Loucy (cell line): Measurements from ENCODE around the gene CCN2.

Experiments
- H2AFZ ChIP-seq: fragments of 200-600 bp; sonication (generic); 2 replicates; pipeline ENCODE4 v1.6.0; 2016; ENCODE audit warnings: antibody characterized with exemption, mild to moderate bottlenecking, low read length, moderate library complexity
- H3F3A ChIP-seq: fragments of 200-600 bp; 2 replicates; pipeline ENCODE4 v1.6.0; 2016; ENCODE audit warnings: antibody characterized with exemption, low read depth, mild to moderate bottlenecking
- H3K27me3 ChIP-seq: fragments of 200-600 bp; sonication (generic); 2 replicates; pipeline ENCODE4 v1.6.1; 2014; ENCODE audit warnings: low read length, mild to moderate bottlenecking; ENCODE audit not compliant: insufficient read depth, poor library complexity, severe bottlenecking
- H3K36me3 ChIP-seq: fragments of 200-600 bp; sonication (generic); 2 replicates; pipeline ENCODE4 v1.6.1; 2016; ENCODE audit warnings: low read length; ENCODE audit not compliant: insufficient read depth
- H3K4me1 ChIP-seq: fragments of 200-600 bp; sonication (generic); 2 replicates; pipeline ENCODE4 v1.5.1; 2014; ENCODE audit warnings: low read length, mild to moderate bottlenecking; ENCODE audit not compliant: insufficient read depth, poor library complexity, severe bottlenecking
- H3K4me2 ChIP-seq: fragments of 200-600 bp; sonication (generic); 2 replicates; pipeline ENCODE4 v1.6.0; 2014; ENCODE audit warnings: antibody characterized with exemption, low read length, low read depth, mild to moderate bottlenecking; ENCODE audit not compliant: poor library complexity, severe bottlenecking
- H3K4me3 ChIP-seq: fragments of 200-600 bp; sonication (generic); 2 replicates; pipeline ENCODE4 v1.5.1; 2014; ENCODE audit warnings: low read length, mild to moderate bottlenecking, mixed read lengths; ENCODE audit not compliant: poor library complexity, severe bottlenecking
- H3K79me2 ChIP-seq: fragments of 200-600 bp; sonication (generic); 2 replicates; pipeline ENCODE4 v1.6.1; 2014; ENCODE audit warnings: low read length; ENCODE audit not compliant: insufficient read depth
- H3K9ac ChIP-seq: fragments of 200-600 bp; sonication (generic); 2 replicates; pipeline ENCODE4 v1.6.0; 2014; ENCODE audit warnings: mild to moderate bottlenecking, low read depth, low read length, moderate library complexity; ENCODE audit not compliant: poor library complexity, severe bottlenecking
- H3K9me2 ChIP-seq: fragments of 200-600 bp; sonication (generic); replicated peaks from 2 replicates; pipeline ENCODE4 v1.6.1; 2016; ENCODE audit warnings: low read depth, low read length, mixed read lengths
- H3K9me3 ChIP-seq: fragments of 200-600 bp; sonication (generic); 2 replicates; pipeline ENCODE4 v1.6.1; 2014; ENCODE audit warnings: mild to moderate bottlenecking, antibody characterized with exemption, low read length, low read depth; ENCODE audit not compliant: insufficient read depth
- H4K20me1 ChIP-seq: fragments of 200-600 bp; sonication (generic); 2 replicates; pipeline ENCODE4 v1.6.0; 2014; ENCODE audit warnings: antibody characterized with exemption, low read length, mild to moderate bottlenecking; ENCODE audit not compliant: insufficient read depth, poor library complexity, severe bottlenecking
- EZH2phosphoT487 ChIP-seq: fragments of 200-600 bp; IDR thresholded peaks from 2 replicates; pipeline ENCODE4 v1.6.1; 2018; ENCODE audit warnings: antibody characterized with exemption, mild to moderate bottlenecking, moderate library complexity, borderline replicate concordance
- TF ChIP-seq, protein P1 (sequence below): fragments of 200-600 bp; sonication (generic); conservative IDR thresholded peaks from 2 replicates; pipeline ENCODE4 v1.5.1; 2014; ENCODE audit warnings: mild to moderate bottlenecking, antibody characterized with exemption, low read length

CCN2 gene

DNA sequence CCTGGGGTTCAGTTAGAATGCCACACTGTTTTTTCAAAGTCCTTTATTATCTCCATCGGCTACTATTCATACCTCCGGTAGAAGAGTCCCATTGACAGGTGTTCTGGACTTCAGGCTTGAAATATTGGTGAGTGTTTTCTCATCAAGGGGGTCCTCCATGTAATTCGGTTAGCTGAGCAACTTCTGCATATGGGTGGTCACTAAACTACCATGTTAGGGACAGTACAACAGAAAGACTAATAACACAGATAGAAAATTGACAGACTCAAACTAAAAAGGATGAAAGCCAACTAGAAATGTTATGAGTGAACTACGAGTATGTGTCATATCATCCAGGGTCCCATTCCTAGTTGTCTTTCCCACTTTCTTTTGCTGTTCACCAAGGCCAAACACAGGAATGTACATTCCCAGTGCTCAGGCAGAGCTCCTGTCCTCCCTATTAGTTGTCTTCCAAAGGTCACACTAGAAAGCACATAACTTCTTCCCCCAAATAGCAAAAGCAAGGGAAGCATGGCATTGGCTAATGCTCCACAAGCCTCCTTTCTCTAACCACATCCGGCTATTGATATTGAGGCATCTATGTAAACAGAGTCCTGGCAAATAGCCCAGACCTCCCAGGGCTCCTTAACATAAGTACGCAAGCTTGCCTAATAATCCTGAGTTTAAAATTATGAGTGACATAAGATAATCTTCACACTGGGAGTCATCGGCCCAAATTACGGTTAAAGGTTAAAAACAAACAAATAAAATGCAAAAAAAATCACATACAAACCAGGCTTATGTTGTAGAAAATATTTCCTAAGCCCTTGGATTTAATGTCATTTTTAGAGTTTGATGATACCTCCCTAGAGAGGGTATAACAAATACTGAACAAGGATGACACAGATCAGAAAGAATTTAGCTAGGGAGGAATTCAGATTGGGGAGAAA is 13.2 kb downstream of the CCN2 start:
- Histone ChIP-seq H3K36me3 (no peaks in the 10 kb centered on the region), H3K27me3 (no peaks in the 10 kb centered on the region), H3K9me2 (no peaks in the 10 kb centered on the region), H3K9me3 (no peaks in the 10 kb centered on the region), H4K20me1 (no peaks in the 10 kb centered on the region), H3K4me1 (no peaks in the 10 kb centered on the region), H3F3A (no peaks in the 10 kb centered on the region), H3K4me3 (no peak overlapping the region), H2AFZ (no peak overlapping the region), H3K9ac (no peak overlapping the region), H3K79me2 (no peaks in the 10 kb centered on the region), H3K4me2 (no peak overlapping the region)
- TF ChIP-seq, protein P1, sequence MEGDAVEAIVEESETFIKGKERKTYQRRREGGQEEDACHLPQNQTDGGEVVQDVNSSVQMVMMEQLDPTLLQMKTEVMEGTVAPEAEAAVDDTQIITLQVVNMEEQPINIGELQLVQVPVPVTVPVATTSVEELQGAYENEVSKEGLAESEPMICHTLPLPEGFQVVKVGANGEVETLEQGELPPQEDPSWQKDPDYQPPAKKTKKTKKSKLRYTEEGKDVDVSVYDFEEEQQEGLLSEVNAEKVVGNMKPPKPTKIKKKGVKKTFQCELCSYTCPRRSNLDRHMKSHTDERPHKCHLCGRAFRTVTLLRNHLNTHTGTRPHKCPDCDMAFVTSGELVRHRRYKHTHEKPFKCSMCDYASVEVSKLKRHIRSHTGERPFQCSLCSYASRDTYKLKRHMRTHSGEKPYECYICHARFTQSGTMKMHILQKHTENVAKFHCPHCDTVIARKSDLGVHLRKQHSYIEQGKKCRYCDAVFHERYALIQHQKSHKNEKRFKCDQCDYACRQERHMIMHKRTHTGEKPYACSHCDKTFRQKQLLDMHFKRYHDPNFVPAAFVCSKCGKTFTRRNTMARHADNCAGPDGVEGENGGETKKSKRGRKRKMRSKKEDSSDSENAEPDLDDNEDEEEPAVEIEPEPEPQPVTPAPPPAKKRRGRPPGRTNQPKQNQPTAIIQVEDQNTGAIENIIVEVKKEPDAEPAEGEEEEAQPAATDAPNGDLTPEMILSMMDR: no peak
- no peak for TF ChIP-seq EZH2phosphoT487

DNA sequence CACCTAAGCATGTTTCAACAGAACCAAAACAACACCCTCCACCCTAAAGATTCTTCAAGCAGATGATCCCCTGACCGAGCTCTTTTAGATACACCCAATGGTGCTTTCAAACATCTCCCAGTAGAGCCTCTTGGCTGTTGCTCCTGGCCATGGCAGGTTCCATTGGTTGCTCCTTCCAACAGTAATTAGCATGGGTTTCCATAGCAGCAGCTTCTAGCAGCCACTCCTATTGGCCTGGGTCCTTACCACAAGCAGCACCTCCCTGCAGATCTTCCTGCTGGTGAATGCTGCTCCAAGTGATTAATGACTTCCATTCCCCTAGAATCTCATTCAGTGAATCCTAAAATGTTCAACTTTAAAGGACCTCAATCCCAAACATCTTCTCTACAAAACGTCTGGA is 13.9 kb downstream of the CCN2 start:
- Histone ChIP-seq H3K9me2 (no peaks in the 10 kb centered on the region), H3K4me1 (no peaks in the 10 kb centered on the region), H3K27me3 (no peaks in the 10 kb centered on the region), H3K4me2 (no peak overlapping the region), H3K4me3 (no peak overlapping the region), H2AFZ (no peak overlapping the region), H3K79me2 (no peaks in the 10 kb centered on the region), H3K9me3 (no peaks in the 10 kb centered on the region), H4K20me1 (no peaks in the 10 kb centered on the region), H3K9ac (no peak overlapping the region), H3K36me3 (no peaks in the 10 kb centered on the region), H3F3A (no peaks in the 10 kb centered on the region)
- no peak for TF ChIP-seq EZH2phosphoT487
- TF ChIP-seq, protein P1: no peak

DNA sequence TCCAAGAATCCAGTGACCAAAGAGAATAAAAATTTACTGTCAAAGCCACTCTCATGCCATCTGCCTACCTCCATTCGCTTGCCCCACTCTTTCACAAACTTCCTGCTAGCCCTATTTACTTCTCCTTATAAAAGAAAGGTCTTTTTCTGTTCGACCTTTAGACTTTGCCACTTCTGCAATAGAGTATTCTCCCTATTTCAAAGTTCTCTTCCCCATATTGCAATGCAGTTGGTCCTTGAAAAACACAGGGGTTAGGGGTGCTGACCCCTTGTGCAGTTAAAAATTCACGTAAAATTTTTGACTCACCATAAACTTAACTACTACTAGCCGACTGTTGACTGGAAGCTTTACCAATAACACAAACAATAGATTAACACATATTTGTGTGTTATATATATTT is 15.0 kb downstream of the CCN2 start:
- Histone ChIP-seq H3K9ac (no peak overlapping the region), H3K9me3 (no peaks in the 10 kb centered on the region), H3K4me1 (no peaks in the 10 kb centered on the region), H3K4me3 (no peak overlapping the region), H3K4me2 (no peak overlapping the region), H3F3A (no peaks in the 10 kb centered on the region), H3K9me2 (no peaks in the 10 kb centered on the region), H2AFZ (no peak overlapping the region), H3K27me3 (no peaks in the 10 kb centered on the region), H3K36me3 (no peaks in the 10 kb centered on the region), H4K20me1 (no peaks in the 10 kb centered on the region), H3K79me2 (no peaks in the 10 kb centered on the region)
- no peak for TF ChIP-seq EZH2phosphoT487
- TF ChIP-seq, protein P1: no peak
